ENCODE data around the gene KCNJ4. TPM values are rescaled to one million over a fixed set of nuclear protein-coding genes. Genes with fewer than 3 reads are reported as not detected.

The KCNJ4 gene
- total RNA-seq, 1 experiment from 2014 or later, result 0.92 TPM

DNA sequence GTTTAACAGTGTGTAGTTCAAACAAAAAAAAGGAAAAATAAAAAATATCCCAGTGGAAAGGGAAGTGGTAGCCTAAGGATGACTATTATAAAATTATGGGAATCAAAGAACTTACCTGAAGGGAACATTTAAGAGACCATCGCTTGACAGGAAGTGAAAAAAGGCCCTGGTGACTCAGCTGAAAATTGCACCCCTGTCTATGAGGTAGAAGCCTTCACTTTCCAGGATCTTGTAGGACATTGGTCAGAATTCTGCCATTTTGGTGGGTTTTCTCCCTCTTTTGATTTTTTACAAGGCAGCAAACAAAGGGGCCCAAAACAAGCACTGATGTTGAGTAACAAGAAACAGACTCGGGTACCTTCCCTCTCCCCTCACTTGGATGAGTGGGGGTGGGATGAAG is 35.5 kb upstream of the KCNJ4 start:
- no peak overlapping the region for H4K8ac ChIP-seq (replicated peaks; ENCODE audit: insufficient read length, low read depth, low read length)
- H2BK5ac ChIP-seq (ENCODE audit: insufficient read length, low read length), result no peak overlapping the region
- H3K79me2 ChIP-seq (ENCODE audit: insufficient read depth, low read length), result no peaks in the 10 kb centered on the region
- H3K4me2 ChIP-seq (ENCODE audit: insufficient read depth, insufficient read length, low read length), result no peak overlapping the region
- H3K56ac ChIP-seq (ENCODE audit: insufficient read length, low read depth, low read length), result no peak overlapping the region
- no peak overlapping the region for H3T11ph ChIP-seq (ENCODE audit: low read length)
- H3K9me3 ChIP-seq (ENCODE audit: control insufficient read depth, low read depth, low read length), result no peaks in the 10 kb centered on the region
- no peak overlapping the region for H3K27ac ChIP-seq (ENCODE audit: insufficient read length, low read depth, low read length)
- Mint-ChIP-seq H3K4me3 (no peak overlapping the region), H3K9me3 (no peaks in the 10 kb centered on the region), H3K4me1 (peaks cover 22 to 45% of the 10 kb centered on the region in 2 experiments), H3K36me3 (ENCODE audit: insufficient read depth in 1 of 3, low read depth in 3 of 3) (peaks cover 79 to 95% (median 93%) of the 10 kb centered on the region in 3 experiments), H3K27ac (peak overlapping the region; percentile 60 to 97 (median 94); a peak in 6 of 7 replicates), H3K27me3 (ENCODE audit: low read depth) (no peaks in the 10 kb centered on the region; the same call in 1 of the 2 replicates)
- no peaks in the 10 kb centered on the region for H4K20me1 ChIP-seq (ENCODE audit: control insufficient read depth, insufficient read depth, insufficient read length)
- H2AFZ ChIP-seq (ENCODE audit: low read length), result no peak overlapping the region
- no peak overlapping the region for H3K18ac ChIP-seq (ENCODE audit: insufficient read length, low read depth, low read length)
- H3K79me1 ChIP-seq (ENCODE audit: insufficient read depth, low read depth, low read length, poor library complexity, severe bottlenecking), result no peaks in the 10 kb centered on the region
- no peak overlapping the region for H2BK20ac ChIP-seq (ENCODE audit: low read depth, low read length, poor library complexity, severe bottlenecking)
- WGBS (ENCODE audit: extremely low coverage, insufficient read length, low lambda C conversion rate), result no CpG with 5 or more reads among the region's 2 CpGs
- no peak overlapping the region for H2BK12ac ChIP-seq (ENCODE audit: insufficient read length, low read depth, low read length)
- no peak overlapping the region for H3K23ac ChIP-seq (ENCODE audit: insufficient read length, low read depth, low read length)
- no peak overlapping the region for H4K91ac ChIP-seq (ENCODE audit: insufficient read length, low read depth, low read length)
- TF ChIP-seq, protein P1, sequence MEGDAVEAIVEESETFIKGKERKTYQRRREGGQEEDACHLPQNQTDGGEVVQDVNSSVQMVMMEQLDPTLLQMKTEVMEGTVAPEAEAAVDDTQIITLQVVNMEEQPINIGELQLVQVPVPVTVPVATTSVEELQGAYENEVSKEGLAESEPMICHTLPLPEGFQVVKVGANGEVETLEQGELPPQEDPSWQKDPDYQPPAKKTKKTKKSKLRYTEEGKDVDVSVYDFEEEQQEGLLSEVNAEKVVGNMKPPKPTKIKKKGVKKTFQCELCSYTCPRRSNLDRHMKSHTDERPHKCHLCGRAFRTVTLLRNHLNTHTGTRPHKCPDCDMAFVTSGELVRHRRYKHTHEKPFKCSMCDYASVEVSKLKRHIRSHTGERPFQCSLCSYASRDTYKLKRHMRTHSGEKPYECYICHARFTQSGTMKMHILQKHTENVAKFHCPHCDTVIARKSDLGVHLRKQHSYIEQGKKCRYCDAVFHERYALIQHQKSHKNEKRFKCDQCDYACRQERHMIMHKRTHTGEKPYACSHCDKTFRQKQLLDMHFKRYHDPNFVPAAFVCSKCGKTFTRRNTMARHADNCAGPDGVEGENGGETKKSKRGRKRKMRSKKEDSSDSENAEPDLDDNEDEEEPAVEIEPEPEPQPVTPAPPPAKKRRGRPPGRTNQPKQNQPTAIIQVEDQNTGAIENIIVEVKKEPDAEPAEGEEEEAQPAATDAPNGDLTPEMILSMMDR (conservative IDR thresholded peaks at IDR 0.05), result 0 out of 3 replicates have a peak, but pooled peaks have one; percentile 12
- H3K4me1 ChIP-seq (ENCODE audit: insufficient read depth, low read length), result no peaks in the 10 kb centered on the region
- H3K9ac ChIP-seq (ENCODE audit: extremely low read depth, insufficient read length, low read length), result no peak overlapping the region
- no peak overlapping the region for H4K5ac ChIP-seq (ENCODE audit: insufficient read length, low read depth, low read length)
- no peak overlapping the region for H2BK120ac ChIP-seq (ENCODE audit: low read depth, low read length, poor library complexity, severe bottlenecking)
- no peak overlapping the region for H2AK5ac ChIP-seq (ENCODE audit: insufficient read length, low read length)
- H3K4ac ChIP-seq (ENCODE audit: low read depth, low read length), result no peak overlapping the region
- H2BK15ac ChIP-seq (ENCODE audit: low read depth, low read length), result no peak overlapping the region
- no peaks in the 10 kb centered on the region for H3K23me2 ChIP-seq (ENCODE audit: insufficient read length, low read depth, low read length, poor library complexity, severe bottlenecking)
- no peak for DNase-seq
- no peak overlapping the region for H3K14ac ChIP-seq (ENCODE audit: insufficient read depth, low read length)
- H3K27me3 ChIP-seq (ENCODE audit: insufficient read depth, low read length), result no peaks in the 10 kb centered on the region

Data from H9 (cell line).